Fibroblast of lung (primary cell): ENCODE results near the gene ZNF281.
A peak's percentile ranks its signal among the peaks of the same experiment; 100 is the strongest.

Source experiments
- EZH2 ChIP-seq: IDR thresholded peaks from 2 replicates; pipeline ENCODE4 v1.5.1; 2012; ENCODE audit warnings: low read length, control low read depth, mild to moderate bottlenecking; ENCODE audit errors: missing control alignments
- TF ChIP-seq, protein P1 (sequence below), 2 donors: IDR thresholded peaks in 1 of 2; conservative IDR thresholded peaks in 1 of 2; 1 replicate in 1 of 2; 2 replicates in 1 of 2; pipeline ENCODE4 v1.5.1; 2011 to 2012; ENCODE audit warnings: low read length in 2 of 2, control low read depth in 1 of 2, inconsistent platforms in 1 of 2, low read depth in 1 of 2, mild to moderate bottlenecking in 1 of 2

- TF ChIP-seq, protein P1, sequence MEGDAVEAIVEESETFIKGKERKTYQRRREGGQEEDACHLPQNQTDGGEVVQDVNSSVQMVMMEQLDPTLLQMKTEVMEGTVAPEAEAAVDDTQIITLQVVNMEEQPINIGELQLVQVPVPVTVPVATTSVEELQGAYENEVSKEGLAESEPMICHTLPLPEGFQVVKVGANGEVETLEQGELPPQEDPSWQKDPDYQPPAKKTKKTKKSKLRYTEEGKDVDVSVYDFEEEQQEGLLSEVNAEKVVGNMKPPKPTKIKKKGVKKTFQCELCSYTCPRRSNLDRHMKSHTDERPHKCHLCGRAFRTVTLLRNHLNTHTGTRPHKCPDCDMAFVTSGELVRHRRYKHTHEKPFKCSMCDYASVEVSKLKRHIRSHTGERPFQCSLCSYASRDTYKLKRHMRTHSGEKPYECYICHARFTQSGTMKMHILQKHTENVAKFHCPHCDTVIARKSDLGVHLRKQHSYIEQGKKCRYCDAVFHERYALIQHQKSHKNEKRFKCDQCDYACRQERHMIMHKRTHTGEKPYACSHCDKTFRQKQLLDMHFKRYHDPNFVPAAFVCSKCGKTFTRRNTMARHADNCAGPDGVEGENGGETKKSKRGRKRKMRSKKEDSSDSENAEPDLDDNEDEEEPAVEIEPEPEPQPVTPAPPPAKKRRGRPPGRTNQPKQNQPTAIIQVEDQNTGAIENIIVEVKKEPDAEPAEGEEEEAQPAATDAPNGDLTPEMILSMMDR (conservative IDR thresholded peaks at IDR 0.05 in 1 of 2, IDR thresholded peaks at IDR 0.05 in 1 of 2; ENCODE audit: low read depth in 1 of 2, low read length in 2 of 2): peak in 1 of 2 donors; percentile 14
- TF ChIP-seq EZH2: no peak
Observed at GRCh38 chr1:200409203-200409760, 554 bp downstream of the ZNF281 start.
